GM19193 (cell line): ENCODE results near the gene EYS.

Source experiments
- POLR2A ChIP-seq: IDR thresholded peaks from 4 replicates; pipeline ENCODE4 v1.6.1; 2011; ENCODE audit not compliant: insufficient read depth, insufficient read length; ENCODE audit errors: extremely low read depth

Gene EYS

GRCh38 chr6:64685401-64685800, 1021.6 kb downstream of the EYS start:
- no peak for TF ChIP-seq POLR2A

DNA sequence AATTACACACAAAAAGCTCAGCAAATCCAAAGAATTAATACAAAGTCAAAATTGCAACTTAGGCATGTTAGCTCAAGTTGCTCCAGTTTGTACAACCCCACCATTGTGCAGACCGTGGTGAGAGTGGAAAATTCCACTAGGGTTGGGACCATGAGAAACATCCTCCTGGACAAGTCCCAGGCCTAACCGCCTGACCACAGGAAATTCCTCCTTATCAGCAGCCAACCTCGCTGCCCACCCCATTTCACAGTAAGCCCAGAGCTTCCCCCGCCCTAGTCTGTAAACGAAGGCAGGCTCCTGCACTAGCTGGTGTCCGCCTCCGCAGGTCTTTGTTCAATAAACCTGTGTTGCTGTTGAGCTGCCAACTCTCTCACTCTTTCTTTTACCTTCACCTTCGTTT, 1023.3 kb downstream of the EYS start:
- TF ChIP-seq POLR2A = no peak

DNA sequence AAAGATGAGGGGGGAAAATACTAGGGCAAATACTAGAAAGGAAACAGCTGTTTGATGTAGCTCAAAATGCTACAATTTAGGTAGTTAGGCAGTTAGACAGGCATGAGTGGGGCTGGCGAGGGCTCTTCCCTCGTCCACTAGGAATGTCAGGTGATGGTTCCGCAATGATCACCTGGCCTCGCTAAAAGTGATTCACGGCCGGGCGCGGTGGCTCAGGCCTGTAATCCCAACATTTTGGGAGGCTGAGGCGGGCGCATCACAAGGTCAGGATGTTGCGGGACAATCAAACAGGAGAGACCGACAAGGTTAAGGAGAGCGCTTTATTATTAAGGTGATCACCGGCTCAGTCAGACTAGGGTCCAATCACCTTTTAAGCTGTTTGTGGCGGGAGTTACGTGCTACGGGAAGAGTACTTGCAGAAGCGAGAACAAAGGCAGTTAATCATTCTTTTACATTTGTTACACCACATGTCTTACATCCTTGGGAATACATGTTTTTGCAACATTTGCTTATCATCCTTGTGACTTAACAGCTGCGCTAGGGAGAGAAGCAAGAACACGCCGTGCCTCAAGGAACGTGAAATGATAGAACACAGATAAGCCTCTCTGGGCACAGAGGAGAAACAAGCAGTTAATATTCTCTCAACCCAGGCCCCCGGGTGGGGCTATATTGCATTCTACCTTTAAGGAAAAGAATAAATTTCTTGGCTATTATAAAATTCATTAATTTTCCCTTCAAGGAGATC, 1025.4 kb downstream of the EYS start:
- TF ChIP-seq POLR2A = no peak

GRCh38 chr6:64680446-64680845, 1026.6 kb downstream of the EYS start:
- no peak for TF ChIP-seq POLR2A

- no peak for TF ChIP-seq POLR2A
These were observed 1027.6 kb downstream of the EYS start for GRCh38 chr6:64679416-64679815.

GRCh38 chr6:64672651-64673050, 1034.4 kb downstream of the EYS start:
- no peak for TF ChIP-seq POLR2A

DNA sequence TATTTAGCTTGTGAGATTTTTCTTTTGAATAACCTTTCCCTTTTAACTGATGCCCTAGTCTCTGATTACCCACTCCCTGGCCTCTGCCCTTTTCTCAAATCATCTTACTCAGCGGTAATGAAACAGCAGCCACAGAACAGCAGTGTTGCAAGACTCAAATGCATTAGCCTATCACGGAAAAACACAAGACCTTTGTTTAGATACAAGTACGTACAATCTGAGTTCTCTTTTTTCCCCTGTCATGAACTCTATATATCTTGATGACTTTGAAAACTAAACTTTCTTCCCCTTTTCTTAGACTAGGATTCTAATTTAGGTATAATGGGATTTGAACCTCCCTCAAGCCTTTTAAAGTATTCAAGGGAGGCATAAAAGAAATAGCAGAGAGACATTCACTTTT, 1034.9 kb downstream of the EYS start:
- TF ChIP-seq POLR2A = no peak

DNA sequence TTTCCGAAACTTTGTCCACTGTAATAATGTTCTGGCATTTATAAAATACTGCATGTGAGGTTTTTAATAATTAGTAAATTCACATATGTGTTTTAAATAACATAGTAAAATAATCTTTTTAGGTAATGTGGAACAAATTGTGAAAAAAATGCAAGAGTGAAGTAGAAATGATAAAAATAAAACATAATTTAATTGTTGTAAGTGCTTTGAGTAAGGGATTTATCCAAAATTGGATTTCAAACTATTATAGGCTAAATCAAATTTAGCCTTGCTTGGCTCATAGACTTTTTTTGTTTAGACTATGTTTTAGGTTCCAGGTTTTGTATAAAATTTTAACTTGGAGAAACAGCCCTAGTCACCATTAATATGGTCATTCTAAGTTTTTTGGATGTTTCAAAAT, 1041.9 kb downstream of the EYS start:
- no peak for TF ChIP-seq POLR2A

DNA sequence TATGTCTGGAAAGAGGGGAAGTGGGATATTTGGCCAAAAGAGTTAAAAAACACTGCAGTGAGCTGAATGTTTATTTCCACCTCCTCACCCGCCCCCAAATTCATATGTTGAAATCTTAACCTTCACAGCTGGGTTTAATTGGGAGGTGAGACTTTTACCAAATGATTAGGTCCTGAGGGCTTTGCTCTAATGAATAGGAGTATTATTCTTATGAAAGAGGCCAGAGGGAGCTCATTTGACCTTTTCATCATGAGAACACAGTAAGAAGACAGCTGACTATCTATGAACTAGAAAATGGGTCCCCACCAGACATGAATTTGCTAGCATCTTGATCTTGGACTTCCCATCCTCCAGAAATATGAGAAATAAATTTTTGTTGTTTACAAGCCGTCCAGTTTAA, 1042.5 kb downstream of the EYS start:
- TF ChIP-seq POLR2A = no peak

- no peak for TF ChIP-seq POLR2A
These were observed 1063.0 kb downstream of the EYS start for GRCh38 chr6:64644024-64644423.

- no peak for TF ChIP-seq POLR2A
These were observed 1076.1 kb downstream of the EYS start for GRCh38 chr6:64630901-64631300.

DNA sequence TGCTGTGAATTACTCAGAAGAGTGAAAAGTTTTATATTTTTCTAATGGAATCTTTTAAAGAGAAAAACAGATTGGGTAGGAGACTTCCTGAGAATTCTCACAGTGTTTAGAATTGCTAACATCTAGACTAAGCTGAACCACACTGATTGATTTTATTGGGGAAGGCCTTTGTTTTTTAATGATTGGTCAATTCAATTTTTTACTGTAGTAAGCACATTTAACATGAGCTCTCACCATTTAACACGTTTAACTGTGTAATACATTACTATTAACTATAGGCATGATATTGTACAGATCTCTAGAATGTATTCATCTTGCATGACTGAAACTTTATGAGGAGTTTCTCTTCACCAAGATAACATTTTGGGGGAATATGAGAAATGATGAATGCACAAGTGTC, 1084.1 kb downstream of the EYS start:
- TF ChIP-seq POLR2A = no peak

- no peak for TF ChIP-seq POLR2A
These were observed 1104.0 kb downstream of the EYS start for GRCh38 chr6:64602993-64603392.

DNA sequence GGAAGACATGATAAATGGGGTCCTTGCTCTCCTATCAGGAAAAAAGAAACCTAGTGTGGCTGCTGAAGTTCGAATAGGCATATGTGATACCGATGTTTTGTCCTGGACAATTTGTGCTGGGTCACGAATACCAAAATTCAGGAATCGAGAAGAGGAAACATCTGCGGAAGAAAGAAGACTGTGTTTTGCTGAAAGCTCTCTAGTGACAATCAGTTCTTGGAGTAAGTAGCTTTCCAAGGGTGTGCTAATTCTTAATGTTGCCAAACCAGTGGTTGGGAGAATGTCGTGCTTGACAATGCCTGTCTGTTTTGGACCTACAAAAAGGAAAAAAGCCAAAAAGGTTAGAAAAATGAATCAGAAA, 1115.4 kb downstream of the EYS start:
- TF ChIP-seq POLR2A = no peak

DNA sequence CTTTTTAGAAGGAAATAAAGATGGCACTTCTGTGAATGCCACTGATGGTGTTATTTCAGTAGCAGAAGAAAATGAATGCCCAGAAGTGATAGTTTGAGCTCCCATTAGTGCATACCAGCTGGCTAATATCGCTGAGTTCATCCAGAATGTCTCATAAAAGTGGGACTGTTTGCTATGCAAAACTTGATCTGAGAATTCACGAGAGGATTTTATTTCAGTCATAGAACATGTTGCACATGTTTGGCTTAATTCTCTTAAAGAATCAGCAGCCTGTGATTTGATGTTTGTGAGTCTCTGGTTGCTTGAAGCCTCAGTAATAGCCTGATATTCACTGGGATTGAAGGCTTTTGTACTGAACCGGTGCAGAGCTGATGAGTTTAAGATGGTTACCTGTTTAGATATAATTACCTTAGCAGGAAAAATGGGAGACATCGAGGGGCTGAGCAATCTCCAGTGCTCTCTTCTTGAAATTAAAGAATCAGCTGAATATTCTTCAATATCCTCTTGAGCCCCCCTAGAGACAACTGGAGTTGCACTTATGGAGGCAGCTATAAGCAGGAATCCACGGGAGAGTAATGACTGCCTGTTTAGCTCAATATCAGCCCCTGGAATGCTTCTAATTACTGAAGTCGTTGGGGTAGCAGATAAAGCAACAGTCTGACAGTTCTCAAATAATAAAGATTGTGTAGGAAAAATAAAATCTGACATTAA, 1115.9 kb downstream of the EYS start:
- no peak for TF ChIP-seq POLR2A

DNA sequence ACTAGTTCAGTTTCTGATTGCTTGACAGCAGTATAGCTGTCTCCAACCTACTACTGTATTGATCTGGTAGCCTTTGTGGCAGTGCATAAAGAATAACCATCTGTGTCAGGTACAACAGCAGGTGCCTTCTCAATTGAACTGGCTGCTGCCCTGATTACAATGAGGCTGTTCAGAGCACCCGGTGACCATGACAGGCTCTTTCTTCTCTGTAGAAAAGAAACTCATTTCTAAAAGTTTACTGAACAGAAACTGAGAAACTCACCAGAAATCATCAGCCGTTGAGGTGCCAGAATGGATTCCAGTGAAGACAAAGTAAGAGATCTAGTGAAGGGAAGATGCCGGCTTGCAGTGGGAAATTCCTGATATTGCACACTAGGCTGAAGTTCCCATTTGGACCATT, 1117.1 kb downstream of the EYS start:
- no peak for TF ChIP-seq POLR2A
